Activated CD4-positive, alpha-beta T cell treated with anti-CD3 and anti-CD28 coated beads, Interleukin-2, amount 50 U/mL, for 1 hour (primary cell): ENCODE results near the gene CUL4A.

ENCODE experiments used
- DNase-seq: peaks from one replicate; pipeline ENCODE4 v3.0.0-alpha.2; 2020

The CUL4A gene

DNA sequence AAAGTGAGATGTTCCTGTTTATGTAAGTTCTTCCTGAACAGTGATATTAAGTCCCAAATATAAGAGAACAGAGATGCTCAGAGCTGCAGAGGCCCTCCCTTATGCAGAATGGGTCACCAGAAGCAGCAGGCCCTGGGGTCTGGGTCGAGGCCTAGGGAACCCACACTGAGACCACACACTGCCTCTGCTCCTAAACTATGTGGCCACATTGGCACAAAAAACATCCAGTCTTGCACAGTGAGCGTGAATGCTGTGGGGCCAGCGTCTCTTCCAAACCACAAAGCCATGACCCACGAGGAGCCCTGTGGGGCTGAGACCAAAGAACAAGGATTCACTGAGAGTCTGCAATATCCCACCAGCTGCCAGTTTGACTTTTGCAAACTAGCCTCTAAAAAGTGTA, 27.4 kb upstream of the CUL4A start:
- no peak for DNase-seq

DNA sequence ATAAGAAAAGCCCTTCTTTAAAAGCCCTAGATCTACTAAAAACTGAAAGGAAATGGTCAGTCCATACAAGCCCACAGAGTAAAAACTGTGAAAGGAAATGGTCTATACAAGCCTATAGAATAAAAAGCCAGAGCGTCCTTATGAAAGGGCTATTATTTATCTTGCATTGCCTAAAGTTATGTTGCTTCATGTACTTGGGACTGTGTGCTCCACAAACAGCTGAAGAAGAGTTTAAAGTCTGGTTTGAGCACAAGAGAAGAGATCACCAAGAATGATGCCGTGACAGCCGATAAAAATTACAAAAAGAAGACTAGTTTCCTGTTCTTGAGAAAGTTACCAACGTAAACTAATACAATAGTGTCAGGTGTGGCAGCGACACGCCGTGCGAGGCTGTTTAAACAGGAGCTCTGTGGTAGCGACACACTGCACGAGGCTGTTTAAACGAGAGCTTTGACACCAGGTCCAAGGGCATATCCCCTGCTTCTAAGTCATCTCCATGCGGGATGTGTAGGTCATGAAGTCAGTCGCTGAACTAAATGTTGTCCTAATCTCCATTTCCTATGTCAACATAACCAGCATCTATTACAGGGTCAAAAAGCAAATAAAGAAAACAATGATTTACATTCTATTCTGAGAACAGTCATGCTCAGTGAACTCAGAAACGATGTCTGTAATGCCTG, 25.8 kb upstream of the CUL4A start:
- DNase-seq = no peak

DNA sequence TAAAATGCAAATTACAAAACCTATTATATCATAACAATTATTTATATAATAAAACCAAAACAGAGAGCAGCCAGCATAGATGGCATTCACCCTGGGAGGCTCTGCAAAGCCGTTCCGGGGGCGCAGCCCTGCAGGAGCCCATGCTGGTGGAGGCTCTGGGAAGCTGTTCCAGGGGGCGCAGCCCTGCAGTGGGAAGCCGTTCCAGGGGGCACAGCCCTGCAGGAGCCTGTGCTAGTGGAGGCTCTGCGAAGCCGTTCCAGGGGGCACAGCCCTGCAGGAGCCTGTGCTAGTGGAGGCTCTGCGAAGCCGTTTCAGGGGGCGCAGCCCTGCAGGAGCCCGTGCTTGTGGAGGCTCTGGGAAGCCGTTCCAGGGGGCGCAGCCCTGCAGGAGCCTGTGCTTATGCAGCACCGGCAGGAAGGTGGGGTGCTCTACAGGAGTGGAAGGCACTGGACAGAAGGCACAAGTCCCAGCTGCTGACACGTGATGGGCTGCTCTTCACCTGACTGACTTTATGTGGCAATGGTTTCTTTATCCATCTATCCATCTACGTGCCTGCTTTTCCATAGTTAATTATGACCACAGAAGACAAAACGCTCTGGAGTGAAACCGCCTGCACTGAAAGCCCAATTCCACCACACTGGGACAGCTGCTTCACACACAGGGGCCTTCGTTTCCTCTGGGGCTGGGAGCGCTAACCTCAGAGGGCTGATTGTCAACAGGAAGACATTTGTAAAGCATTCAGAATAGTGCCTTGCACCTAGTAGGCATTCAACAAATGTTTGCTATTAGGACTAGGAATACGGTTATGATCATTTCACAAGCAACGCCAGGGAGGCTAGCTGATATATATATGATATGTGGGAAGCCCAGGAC, 24.6 kb upstream of the CUL4A start:
- no peak for DNase-seq

DNA sequence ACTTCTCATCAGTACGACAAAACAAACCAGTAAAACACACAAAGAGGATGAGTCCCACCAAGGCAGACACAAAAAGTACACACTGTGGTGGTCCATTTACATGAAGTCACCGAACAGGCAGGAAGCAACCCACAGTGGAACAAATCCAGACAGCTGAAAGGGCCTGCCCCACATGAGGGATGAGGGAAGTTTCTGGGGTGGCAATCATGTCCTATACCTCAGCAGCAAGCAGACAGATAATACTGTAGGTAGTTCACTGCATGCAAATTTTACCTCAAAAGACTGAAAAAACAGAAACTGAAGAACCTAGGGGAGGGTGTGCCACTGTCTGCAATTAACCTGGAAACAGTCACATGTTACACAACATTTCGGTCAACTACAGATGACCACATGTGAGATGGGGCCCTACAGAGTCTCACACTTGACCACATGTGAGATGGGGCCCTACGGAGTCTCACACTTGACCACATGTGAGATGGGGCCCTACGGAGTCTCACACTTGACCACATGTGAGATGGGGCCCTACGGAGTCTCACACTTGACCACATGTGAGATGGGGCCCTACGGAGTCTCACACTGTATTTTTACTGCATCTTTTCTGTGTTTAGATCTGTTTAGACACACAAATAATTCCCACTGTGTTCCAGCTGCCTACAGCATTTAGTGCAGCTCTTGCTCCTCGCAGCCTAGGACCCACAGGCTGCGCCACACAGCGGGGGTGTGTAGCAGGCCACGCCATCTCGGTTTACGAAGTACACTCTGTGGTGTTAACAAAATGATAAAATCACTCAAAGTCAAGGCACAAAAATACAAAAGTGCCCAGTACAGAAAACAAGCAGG, 23.1 kb upstream of the CUL4A start:
- DNase-seq = no peak

DNA sequence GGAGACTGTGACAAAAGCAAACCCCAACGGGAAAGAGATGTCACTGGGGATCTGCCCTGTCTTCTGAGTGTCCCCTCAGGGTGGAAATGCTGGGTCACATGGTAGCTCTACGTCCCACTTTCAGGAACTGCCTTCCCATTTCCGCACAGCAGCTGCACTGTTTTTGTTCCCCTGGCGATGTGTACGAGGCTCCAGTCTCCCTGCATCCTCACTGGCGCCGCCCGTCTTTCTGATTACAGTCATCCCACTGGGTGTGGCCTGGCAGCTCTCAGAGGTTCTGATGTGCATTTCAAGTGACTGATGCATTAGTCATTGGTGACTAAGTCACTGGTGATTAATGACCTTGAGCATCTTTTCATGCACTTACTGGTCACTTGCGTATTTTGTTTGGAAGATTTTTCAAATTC, 22.1 kb upstream of the CUL4A start:
- peak; percentile 27 for DNase-seq

DNA sequence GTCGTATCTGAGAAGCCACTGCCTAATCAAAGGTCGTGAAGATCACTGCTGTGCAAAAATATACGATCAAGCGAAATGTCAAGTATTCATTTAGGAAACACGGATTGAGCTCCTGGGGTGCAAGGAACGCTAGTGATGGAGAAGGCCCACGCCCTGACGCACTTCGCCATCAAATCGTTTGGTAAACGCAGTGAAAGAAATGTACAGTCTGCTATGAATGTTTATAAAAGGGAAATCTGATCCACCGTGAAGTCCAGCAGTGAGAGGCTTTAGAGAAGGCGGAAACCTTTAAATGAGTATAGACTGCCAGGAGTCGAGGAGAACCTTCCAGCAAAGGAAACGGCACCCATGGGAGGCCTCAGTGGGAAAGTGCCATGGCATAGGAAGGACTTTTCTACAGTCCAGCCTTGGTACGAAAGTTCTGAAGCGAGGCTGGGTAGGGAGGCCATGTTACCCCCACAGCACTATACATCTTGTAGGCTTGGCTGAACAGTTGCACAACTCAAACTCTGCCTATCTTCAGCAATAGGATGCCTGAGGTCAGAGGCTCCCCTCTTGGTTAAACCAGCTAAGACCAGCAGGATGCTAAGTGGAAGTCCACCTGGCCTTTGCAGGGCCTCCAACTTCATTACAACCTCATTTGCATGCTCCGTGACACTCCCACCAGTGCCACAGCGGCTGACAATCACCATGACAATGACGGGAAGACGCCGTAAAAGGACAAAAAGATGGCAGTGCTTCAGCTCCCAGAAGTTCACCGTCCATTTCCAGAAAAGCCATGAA, 21.3 kb upstream of the CUL4A start:
- DNase-seq = no peak

DNA sequence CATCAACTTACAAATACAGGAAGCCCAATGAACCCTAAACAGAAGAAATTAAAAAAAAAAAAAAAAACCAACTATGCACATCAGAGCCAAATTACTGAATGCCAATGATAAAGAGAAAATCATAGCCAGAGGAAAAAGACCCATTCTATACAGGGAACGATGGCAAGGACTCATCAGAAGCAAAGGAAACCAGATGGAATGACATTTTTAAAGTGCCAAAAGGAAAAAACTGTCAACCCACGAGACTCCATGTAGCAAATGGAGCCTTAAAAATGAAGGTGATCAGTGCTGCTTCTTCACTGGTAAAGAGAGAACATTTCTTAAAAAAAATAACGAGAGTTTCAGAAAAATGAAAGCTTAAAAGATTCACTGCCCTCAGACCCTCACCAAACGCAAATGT, 19.2 kb upstream of the CUL4A start:
- DNase-seq = no peak

DNA sequence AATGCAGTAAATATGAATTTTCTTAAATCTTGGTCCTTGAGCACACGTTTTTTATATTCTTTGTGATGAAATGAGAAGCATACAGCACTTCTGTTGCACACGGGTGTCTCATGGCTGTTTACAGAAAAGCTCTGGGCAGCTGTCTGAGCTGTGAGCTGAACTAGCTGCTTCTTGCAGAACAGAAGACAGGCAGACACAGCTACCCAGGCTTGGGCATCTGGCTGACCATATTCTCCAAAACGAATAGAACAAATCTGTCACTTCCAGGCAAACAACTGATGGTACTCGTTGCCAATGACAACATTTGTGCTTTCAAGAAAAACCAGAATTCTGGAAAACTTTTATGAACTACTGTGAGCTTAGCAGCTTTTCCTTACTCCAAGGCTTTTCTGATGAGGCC, 17.1 kb upstream of the CUL4A start:
- DNase-seq = no peak

DNA sequence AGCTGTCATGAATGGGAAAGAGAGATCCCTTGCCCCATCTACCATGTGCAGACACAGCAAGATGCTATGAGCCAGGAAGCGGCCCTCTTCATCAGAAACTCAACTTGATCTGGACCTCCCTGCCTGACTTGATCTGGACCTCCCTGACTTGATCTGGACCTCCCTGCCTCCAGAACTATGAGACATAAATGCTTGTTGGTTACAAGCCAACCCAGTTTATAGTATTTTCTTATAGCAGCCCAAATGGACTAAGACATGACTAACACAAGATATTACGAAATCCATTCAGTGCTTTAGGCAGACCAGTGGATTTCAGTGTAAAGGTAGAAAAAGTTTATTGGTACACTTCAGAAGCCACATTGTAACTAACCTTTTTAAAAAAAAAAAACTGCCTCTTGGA, 16.5 kb upstream of the CUL4A start:
- no peak for DNase-seq

DNA sequence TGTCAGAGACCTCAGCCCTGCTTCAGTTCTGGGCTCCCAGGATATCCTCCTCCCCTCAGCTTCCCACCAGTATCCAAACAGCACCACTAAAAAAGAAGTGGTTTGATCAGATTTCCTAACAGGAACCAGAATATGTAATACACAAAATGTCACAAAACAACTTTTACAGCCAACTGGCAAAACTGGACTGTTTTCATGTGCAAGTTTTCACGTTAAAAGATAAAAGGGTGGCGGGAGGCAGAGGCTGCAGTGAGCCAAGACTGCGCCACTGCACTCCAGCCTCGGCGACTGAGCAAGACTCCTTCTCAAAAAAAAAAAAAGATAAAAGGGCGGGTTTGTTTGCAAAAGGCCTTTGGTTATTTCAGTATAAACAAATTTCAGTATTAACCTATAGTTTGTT, 14.1 kb upstream of the CUL4A start:
- DNase-seq = no peak

DNA sequence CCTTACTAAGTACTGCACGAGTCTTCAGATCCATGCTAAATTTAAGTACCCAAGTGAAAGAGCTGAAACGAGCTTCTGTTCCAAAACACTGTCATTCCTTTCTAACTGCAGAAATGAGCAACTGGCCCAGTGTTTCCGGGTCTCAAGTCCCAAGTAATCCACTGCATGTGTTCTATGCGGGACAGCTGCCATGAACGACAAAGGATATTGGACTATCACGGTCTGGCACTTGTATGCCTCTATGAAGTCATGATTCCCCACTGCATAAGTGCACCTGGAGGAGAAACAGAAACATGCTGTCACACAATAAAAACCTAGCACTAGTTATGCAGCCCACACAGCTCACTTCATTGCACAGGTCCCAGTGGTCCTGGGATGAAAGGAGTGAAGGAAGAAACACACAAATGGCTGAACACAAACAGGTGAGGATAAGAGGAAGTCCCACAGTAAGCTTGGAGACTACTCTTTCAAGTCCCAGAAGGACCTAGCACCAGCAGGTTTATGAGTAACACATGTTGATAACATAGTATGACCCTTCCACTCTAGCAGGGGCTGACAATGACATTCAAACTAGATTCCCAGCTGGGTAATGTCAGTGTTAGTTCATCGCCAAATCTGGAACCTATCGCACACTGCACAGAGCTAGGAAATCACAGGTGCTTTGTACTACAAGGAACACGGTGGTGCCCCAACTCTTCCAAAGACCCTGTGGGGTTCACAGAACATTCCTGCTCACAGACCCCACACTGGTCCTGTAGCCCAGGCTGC, 12.3 kb upstream of the CUL4A start:
- no peak for DNase-seq

DNA sequence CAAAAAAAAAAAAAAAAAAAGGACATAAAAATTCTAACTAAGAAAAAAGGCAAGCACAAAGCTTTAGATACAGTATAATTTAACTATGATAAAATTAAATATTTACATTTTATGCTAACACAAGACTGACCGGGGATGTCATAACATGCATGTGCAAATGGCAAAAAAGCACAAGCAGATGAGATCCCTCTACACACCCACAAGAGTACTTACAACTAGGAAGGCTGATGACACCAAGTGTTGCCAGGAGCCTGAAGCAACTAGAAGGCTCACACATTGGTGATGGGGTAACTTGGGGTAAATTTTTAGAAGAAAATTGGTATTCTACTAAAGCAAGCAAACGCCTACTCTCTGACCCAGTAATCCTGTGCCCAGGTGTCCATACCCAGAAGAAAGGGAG, 7.6 kb upstream of the CUL4A start:
- no peak for DNase-seq

DNA sequence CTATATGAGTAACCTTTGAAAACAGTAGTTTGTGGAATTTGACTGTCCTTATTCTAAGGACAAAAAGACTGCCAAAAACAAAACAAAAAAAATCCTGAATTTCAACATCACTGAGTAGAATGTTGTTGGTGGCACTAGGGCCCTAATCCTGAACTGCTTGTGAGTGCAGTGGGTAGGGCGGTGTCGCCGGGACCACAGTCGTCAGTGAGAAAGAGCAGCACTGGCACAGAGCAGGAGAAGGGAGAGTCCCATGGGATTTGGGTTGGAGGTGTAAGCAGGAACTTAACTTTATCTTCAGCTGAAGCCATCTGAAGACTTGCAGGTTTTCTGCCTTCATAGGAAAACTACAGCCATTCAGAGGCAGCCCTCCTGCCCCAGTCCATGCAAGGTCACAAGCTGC, 6.5 kb upstream of the CUL4A start:
- no peak for DNase-seq

DNA sequence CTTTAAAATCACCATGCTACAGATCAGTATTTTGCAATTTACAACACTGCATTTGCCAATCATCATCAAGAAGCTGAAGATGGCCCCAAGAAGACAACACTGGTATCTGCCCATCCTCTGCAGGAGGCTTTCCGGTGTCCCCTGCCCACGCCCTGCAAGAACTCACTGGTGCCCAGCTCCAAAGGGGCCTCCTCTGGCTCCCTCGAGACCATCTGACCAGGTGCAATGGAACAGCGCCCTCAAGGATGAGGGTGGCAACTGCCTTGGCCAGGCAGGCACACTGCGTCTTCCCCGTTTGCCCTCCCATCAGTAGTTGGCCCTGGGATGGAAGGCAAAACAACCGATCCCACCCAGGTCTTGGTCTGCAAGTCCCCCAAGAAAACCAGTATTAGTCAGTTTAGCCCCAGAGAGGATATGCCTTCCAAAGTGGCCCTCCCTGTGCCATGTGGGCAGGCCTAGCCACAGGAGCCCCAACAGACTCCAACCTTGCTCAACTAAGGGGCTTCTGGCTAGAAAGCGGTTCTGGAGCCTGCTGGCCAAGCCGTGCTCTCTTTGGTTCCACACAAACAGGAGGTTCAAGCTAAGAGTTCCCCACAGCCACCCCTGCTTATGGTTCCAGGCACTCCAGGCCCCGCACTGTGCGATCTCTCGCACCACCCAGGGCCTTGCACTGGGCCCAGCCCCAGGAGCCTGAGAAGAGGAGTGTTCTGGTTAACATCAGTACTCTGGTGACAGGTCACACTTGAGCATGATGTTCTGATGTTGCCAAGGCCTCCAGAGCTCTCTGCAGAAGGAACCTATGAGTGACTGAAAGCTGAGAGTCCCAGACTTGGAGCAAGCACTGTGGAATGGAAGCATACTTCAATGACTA, 5.7 kb upstream of the CUL4A start:
- DNase-seq = no peak

DNA sequence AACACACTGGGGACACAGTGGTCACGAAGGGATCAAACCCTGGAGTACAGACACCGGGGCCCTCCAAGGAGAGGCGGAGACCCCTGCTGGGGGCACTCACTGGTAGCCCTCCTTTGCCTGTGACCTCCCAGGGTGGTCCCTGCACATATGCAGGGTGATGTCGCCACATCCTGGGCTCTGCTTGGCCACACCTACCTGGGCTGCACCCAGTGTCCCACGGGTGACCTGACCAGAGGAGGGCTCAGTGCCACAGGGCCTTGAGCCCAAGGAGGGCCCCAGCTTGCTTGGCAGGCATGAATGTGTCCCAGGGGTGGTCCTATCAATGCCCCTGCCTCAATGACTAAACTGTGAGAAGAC, 5.1 kb upstream of the CUL4A start:
- no peak for DNase-seq

DNA sequence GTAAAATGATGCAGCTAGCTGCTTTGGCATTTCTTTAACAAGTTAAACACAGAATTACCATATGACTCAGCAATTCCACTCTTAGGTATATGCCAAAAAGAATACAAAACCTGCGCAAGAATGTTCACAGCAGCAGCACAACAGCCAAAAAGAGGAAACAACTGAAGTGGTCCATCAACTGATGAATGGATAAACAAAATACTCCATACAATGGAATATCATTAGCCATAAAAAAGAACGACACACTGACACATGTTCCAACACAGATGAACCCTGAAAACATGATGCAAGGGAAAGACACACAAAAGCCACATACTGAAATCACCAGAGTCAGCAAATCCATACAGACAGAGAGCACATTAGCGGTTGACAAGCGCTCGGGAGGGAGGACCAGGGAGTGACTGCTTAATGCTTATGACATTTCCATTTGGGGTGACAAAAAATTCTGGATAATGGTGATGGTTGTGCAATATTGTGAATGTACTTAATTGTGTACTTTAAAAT, 3.9 kb upstream of the CUL4A start:
- DNase-seq = no peak

DNA sequence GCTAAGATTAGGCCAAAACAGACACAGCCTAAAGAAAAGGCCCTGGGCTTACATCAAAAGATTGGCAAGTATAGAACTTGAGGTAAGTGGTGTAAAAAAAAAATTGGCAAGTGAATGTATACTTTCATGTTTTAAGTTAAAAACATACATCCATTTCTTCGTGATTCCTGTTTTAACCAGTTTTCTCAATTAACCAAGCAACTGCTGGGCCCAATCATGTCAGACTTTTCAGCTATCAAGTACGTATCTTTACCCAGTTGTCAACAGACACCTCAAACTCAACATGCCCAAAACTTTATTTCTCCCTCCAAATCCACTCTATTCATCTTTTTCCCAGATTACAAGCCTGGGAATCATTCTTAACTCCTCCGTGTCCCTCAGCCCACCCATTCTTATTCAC, 2.0 kb upstream of the CUL4A start:
- no peak for DNase-seq

DNA sequence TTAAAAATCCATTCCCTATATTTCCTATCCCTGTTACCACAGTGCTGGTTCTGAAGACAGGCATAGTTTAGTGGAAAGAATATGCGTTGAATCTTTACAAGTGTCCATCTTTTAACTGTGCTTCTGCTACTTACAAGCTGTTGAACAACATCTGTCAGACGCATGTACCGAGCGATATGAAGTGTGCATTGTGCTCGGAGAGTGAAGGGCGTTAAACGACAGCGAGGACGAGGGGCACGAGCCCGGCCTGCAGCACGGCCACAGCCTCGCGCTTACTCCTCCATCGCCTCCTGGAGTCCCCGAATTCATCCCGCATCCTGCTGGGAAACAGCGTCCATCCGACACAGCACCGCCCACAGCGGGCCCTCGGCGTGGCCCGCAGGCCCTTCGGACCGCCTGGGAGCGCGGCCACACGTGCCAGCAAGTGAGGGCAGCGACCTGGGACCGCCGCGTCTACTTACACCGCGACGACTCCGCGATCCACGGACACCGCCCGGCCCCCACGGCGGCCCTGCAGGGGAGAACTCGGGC, 1.5 kb upstream of the CUL4A start:
- no peak for DNase-seq

DNA sequence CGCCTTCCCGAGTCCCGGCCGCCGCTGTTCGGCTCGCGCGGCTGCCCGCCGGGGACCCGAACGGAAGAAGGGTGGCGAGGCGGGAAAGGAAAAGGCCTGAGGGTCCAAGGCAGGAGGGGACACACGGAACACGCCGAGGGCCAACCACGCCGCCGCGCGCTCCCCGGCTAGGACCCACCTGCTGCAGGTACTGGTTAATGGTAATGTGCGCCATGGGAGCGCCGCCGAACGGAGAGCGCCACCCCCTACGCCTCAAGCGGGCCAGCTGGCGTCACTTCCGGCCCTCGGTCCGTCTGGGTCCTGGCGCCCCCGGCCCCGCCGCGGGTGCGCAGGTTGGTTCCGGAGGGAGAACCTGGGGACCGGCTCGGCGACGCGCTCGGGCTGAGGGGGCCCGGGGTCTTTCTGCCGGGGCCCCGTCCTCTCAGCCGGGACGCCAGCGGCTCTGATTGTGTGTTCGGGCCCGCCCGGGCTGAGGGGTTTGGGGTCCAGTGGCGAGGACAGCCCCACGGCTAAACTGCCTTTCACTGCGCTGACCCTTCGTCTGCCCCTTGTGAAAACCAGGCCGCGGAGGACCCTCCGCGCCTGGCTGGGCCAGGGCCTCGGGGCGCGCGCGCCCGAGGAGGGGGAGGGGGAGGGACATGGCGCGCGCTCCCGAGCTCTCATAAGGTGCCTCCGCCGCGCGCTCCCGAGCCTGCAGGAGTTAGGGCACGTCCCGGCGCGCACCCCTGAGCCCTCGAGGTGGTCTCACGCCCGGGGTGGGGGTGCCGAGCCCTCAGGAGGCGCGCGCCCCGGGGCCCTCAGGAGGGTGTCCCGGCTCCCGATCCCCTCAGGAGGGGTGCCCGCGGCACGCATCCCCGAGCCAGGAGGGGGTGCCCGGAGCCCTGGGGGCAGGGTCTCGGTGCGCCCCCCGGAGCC, 735 bp upstream of the CUL4A start, which contains the start of gene PCID2:
Gene PCID2 (minus strand): TSS at position 249 of the 915 bp plus-strand sequence. CDS start 35 bp downstream, at position 214.
- DNase-seq = peak; percentile 91
